Measurements from ENCODE around the gene FBXO36.

FBXO36 gene

DNA sequence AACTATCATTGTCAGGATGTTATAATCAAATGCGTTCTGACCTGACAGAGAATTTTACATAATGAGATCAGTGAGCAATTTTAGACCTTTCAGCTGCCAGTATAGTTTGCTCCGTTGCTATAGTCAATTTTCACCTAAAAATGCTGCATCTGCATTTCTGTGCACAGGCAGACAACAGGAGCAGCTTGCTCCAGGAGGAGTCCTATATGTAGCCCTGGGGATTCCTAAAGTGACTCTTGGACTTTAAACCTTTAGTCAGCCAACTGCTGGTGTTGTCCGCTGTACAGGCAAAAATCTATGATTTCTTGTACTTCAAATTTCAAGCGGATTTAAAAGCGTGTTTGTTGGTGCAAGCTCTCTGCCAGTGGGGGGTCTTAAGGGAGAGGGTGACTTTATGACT, 120.7 kb downstream of the FBXO36 start:
- H3K27me3 Mint-ChIP-seq: no peaks in the 10 kb centered on the region
- no peak overlapping the region for H3K27ac Mint-ChIP-seq
- no peak overlapping the region for H3K4me3 Mint-ChIP-seq
- DNase-seq (no peak), ATAC-seq (no peak)
- peaks cover under 1% of the 10 kb centered on the region for H3K4me1 Mint-ChIP-seq
- no peaks in the 10 kb centered on the region for H3K9me3 Mint-ChIP-seq

DNA sequence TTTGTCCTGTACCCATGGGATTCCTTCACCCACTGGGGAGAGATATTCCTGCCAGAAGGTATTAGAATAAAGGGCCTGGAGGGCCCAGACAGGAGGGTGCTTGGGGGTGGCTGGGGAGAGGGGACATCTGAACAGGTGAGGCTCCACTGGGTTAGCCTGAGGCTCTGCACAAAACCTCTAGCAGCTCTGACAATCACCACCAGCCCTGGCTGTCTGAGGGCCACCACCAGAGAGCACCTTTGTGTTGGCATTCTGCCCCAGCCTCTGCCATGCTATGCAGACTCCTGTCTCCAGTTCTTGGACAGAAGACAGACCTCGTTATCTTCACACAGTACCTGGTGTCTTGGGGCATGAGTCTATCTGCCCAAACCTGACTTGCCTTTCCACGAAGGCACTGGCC, 121.2 kb downstream of the FBXO36 start:
- Mint-ChIP-seq H3K4me3 (no peak overlapping the region), H3K27me3 (no peaks in the 10 kb centered on the region), H3K27ac (no peak overlapping the region), H3K9me3 (no peaks in the 10 kb centered on the region), H3K4me1 (peaks cover 5% of the 10 kb centered on the region)
- no peak for DNase-seq
- ATAC-seq: no peak

DNA sequence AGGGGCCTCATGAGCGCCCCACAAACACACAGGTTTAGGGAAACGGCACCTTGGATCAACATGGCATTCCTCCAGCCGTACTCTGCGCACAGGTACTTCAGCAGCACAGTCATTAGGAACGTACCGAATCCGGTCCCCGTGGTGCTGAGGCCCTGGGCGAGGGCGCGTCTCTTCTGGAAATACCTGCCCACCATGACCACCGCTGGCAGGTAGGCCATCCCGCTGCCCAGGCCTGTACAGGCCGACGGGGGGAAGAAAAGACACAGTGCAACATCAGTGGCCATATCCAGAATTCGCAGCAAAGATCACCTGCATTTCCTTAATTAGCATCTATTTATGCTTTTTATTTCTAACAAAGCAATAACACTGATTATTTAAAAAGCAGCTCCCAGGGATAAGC, 124.2 kb downstream of the FBXO36 start:
- Mint-ChIP-seq H3K4me3 (no peak overlapping the region), H3K27me3 (no peaks in the 10 kb centered on the region), H3K4me1 (peaks cover 5% of the 10 kb centered on the region), H3K27ac (no peak overlapping the region), H3K9me3 (no peaks in the 10 kb centered on the region)
- no peak for ATAC-seq
- no peak for DNase-seq

DNA sequence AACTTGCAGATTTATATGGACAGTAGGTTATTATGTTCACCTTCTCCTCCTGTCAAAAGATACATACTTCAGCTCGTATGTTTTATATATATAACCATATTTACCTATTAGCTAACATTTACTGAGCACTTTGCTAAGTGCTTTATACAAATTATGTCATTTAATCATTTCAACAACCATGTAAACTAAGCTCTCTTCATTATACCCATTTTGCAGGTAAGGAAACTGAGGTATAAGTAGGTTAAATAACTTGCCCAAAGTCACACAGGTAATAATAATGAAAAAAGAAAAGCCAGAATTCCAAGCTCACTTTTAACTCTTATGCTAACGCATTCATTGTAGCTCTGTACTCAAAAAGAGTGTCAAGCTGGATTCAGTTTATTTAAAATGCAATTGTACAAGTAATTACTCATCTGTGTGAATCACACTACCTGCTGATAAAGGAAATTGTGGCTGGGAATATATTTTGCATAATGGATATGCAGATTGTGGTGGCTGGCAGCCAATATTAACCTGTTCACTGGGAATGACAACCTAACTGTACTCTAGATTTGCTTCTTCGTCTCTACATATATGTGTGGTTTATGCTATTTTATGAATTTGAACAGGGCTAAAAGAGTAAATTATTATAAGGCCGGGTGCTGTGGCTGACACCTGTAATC, 125.8 kb downstream of the FBXO36 start:
- DNase-seq (no peak), ATAC-seq (no peak)
- H3K27me3 Mint-ChIP-seq: no peaks in the 10 kb centered on the region
- H3K27ac Mint-ChIP-seq: no peak overlapping the region
- no peaks in the 10 kb centered on the region for H3K9me3 Mint-ChIP-seq
- no peak overlapping the region for H3K4me3 Mint-ChIP-seq
- H3K4me1 Mint-ChIP-seq: peaks cover 16% of the 10 kb centered on the region

DNA sequence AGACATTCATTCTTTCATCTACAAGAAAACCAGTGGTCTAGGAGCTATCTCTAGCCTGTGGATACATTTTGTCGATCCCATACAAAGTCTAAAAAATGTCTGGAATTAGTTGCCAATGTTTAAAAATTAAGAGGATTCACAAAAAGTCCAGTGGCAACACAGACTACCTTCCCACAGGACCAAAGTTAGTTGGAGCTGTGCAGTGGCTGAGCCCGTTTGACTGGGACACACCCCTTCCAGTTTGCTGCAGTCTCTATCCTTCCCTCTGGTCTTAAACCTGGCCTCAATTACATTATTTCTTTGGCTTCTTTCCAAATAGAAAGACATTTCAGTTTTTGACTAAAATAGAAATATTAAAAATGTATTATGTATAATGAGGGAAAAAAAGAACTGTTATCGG, 127.8 kb downstream of the FBXO36 start:
- DNase-seq (no peak), ATAC-seq (no peak)
- H3K9me3 Mint-ChIP-seq: no peaks in the 10 kb centered on the region
- peaks cover 34% of the 10 kb centered on the region for H3K4me1 Mint-ChIP-seq
- H3K27ac Mint-ChIP-seq: peak overlapping the region in 1 of 2 donors; percentile 27
- no peaks in the 10 kb centered on the region for H3K27me3 Mint-ChIP-seq
- H3K4me3 Mint-ChIP-seq: no peak overlapping the region

DNA sequence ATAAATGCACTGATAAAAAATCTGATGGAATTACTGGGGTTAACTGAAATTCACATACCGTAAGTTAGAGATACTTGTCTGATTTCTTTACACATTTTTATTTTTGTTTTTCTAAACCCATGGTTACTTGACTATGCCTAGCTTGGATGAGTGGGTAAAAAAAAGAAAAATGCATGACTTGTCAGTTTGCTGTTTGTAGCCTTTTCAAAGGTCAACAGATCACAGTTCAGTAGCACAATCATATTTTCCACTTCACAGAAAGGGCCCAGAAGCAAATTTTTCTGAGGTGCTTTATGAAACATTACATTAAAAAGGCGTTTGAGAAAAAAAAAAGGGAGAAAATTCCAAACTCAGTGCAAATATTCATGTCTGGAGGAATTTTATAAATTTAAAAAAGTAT, 130.0 kb downstream of the FBXO36 start:
- peaks cover 34% of the 10 kb centered on the region for H3K4me1 Mint-ChIP-seq
- no peak overlapping the region for H3K27ac Mint-ChIP-seq

DNA sequence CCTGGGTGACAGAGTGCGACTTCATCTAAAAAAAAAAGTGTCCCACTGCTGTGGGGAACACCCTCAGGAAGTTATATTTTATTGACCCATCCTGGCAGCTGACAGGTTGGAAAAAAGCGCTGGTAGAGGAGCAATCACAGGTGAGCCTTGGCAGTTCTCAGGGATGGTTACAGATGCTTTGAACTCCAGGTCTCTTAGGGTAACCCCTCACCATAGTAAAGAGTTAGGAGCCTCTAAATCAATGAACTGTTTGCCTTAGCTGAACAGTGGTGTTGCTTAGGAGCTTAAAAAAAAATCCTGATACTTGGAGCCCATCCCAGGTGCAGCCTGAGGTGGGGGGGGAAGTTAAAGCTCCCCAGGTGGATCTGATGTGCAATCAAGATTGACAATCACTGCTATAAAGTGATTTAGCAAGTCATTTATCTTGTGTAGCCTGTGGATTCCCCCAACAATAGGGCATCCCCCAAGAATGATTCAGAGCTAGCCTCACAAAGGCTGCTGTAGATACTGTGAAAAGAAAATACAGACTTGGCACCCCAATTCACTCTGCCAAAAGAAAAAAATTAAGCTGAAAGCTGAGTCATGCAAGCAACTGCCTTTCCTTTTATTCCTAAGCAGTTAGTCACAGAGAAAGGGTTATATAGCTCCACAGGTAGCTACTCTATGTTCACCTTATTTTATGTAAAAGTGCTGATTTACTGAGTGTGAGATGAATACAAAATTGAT, 131.6 kb downstream of the FBXO36 start:
- no peaks in the 10 kb centered on the region for H3K27me3 Mint-ChIP-seq
- no peak overlapping the region for H3K27ac Mint-ChIP-seq
- no peak overlapping the region for H3K4me3 Mint-ChIP-seq
- no peaks in the 10 kb centered on the region for H3K9me3 Mint-ChIP-seq
- DNase-seq (no peak), ATAC-seq (peak; percentile 75)
- H3K4me1 Mint-ChIP-seq: peaks cover 29% of the 10 kb centered on the region

More for the DNA sequence above, 130.0 kb downstream of the FBXO36 start:
- ATAC-seq (no peak), DNase-seq (no peak)
- no peak overlapping the region for H3K4me3 Mint-ChIP-seq
- no peaks in the 10 kb centered on the region for H3K9me3 Mint-ChIP-seq
- H3K27me3 Mint-ChIP-seq: no peaks in the 10 kb centered on the region

DNA sequence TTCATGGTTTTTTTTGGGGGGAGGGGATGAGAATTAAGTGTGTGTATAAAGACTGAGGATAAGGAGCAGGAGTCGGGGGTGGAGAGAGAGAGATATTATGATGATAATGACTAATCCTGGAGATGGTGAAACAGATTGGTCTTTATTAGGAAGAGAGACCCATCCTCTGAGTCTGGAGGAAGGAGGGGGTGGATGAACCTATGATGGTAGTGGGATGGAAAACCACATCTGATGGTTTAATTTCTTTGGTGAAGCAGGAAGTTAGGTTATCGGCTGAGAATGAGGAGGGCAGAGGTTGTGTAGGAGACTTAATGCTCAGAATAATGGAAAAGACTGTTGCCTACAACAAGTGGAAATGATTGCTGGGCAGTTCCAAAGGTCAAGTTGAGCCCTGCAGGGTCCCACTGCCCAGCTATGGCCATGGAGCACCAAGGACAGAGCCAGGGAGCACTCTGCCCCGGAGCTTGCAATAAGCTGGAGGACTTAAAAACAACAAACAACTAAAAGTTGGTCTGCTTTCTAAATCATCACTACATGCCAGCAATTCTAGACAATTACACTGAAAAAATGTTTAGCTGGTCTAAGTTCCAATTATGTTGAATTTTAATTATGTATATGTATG, 138.5 kb downstream of the FBXO36 start:
- Mint-ChIP-seq H3K4me3 (peak overlapping the region; percentile 33 to 49), H3K27ac (peak overlapping the region; percentile 3 to 55), H3K27me3 (peaks cover 13% of the 10 kb centered on the region), H3K9me3 (peaks cover 4 to 9% of the 10 kb centered on the region in 2 donors), H3K4me1 (peaks cover 14% of the 10 kb centered on the region)
- peak; percentile 42 for ATAC-seq
- no peak for DNase-seq

All from stimulated activated naive CD8-positive, alpha-beta T cell treated with anti-CD3 and anti-CD28 coated beads, Interleukin-15, amount 100 ng/mL, for 72 hours (primary cell).